GM21723 (cell line): Measurements from ENCODE around the gene CSF1R.

Source experiments
- ATAC-seq: cut with Tn5 transposase; IDR thresholded peaks from one replicate; pipeline ENCODE4 v1.9.1; 2021; ENCODE audit warnings: mild to moderate bottlenecking, moderate library complexity; ENCODE audit not compliant: unreplicated experiment

The CSF1R gene

DNA sequence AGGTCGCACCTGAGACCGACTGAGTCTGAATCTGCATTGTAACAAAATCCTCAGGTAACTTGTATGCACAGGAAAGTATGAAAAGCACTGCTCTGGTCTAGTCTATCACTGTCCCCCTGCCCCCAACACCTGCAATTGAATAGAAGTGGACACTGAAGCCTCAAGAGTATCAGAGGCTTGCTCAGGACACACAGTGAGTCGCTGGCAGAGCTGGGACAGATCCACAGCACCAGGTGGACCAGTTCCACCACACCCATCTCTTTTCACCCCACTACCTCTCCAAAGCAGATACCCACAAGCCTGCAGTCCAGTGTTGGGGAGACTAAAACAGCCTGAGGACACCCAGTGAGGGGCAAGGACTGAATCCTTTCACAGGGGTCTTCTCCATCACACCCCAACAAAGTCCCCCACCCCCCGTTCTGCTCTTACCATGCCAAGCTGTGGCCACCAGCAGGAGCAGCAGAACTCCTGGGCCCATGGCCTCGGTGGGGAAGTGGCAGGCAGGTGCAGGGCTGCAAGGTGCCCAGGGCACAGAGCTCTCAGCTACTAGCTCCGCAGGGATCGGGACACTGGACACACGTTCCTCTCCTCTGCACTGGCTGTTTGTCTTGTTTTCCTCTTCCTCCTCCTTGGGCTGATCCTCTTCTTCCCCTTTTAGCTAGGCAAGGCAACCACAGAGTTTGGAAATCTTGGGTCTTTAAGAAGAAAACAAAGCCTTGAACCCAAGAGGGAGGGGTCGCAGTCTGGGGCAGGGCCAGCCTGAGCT, at the start of gene CSF1R:
CSF1R (minus strand) TSS at position 605 of the 766 bp plus-strand sequence; CDS start at position 478, 127 bp downstream.
- no peak for ATAC-seq

DNA sequence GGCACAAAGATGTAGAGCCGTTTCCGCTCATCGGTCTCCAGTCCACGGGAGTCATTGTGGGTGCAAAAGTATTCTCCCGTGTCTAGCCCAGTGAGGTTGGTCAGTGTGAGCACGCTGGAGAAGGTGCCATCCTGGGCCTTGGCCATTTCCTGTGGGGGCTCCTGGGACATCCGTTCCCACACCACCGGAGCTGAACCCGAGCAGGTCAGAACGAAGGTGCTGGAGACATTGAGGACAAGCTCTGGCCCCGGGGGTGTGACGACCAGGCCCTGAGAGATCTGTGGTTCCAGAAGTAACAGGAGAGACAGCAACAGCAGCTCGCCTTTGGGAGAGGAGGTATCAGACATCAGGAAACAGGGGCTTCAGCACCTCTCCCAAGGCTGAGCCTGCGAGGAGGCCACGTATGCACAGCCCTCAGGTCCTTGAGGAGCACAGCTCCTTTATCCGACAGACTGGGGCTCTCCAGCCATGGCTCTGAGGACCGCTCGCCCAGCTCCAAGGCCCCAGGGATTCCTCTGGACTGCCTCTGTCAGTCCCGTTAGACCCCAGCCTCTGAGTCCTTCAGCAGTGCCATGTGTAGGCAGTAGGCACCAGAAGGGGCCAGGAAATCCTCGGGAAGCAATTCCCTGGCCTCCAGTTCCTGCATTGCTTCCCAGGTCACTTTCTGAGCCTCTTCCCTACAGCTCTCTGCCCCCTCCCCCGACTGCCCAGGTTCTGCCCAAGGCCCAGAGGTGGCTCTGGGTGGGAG, 49.4 kb upstream of the CSF1R start:
- no peak for ATAC-seq

DNA sequence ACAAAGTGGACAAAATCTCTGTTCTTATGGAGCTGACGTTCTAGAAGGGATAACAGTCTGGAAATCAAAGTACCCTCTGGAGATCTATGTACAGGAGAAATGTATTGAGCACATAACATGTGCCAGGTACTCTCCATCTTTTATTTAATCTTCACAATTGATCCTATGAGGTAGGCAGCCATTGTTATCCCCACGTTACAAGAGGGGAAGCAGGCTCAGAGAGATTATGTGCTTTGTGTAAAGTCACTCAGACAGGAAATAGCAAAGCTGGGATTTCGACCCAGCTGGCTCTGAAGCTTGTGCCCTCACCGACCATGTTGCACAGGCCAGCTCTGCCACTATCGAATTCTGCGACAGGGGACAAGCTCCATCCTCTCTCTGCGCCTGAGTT, 47.8 kb upstream of the CSF1R start:
- ATAC-seq: no peak

DNA sequence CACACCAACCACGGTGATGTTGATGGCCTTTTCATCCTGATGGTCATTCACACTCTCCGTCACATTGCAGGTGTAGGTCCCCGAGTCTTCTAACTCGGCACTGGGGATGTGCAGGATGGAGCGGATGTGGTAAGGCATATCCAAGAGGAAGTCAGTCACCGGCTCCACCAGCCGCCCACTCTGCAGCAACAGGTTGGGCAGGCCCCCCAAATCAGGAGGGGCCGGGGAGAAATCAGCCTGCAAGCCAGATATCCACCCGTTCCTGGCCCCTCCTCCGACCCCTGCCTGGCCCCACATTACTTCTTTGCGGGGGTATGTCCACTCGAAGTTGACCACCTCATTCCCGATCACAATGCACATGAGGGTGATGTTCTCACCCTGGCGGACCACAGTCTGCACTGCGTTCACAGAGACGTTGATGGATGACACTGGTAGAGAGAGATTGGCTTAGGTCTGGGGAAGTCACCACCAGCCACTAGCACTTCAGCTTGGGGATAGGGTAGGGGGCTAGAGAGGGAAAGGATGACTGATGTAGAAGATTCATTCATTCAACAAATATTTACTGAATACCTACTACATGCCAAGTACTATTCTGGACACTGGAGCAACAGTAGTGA, 47.3 kb upstream of the CSF1R start:
- ATAC-seq: no peak

DNA sequence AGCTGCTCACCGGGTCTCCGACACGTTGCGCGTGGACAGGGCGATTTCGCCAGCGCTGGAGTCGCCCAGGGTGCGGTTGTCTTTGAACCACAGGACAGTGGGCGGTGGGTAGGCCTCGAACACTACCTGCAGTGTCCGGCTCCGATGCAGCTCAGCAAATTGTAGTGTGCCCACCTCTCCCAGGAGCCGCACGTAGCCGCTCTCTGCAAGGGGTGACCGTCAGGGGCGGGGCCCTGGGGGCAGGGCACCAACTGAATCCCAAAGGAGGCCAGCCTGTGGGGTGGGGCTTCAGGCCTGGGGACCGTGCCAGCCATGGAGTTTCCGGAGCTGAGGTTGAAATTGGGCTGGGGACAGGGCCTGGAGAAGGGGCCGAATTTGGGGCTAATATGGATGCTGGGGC, 46.4 kb upstream of the CSF1R start:
- no peak for ATAC-seq

DNA sequence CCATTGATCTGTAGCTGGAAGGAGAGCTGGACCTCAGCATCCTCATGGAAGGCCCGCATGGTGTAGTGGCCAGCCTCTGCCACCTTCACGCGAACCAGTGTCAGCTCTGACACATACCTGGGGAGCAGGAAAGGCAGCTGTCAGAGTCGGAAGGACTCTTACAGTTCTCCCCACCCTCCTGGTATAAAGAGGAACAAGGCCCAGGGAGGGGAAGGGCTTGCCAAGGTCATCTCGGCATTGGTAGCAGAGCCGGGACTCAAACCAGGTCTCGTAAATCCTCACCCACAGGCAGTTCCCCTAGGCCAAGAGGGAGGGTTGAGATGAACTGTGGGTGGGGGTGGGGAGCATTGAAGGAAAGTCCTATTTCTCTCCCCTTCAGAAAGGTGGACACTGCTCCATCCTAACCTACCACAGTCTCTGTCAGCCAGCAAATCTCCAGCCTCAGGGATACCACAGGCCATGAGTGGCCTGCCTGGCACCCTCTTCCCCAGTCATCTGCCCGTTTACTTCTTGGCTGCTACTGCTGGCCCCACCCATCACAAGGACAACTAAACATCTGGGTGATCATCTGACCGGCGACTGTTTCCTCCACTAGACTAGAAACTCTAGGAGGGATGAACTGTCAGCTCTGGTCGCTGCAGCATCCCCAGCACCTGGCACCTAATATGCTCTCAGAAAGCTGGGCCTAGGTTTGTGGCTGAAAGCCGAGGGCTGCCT, 45.8 kb upstream of the CSF1R start:
- no peak for ATAC-seq

DNA sequence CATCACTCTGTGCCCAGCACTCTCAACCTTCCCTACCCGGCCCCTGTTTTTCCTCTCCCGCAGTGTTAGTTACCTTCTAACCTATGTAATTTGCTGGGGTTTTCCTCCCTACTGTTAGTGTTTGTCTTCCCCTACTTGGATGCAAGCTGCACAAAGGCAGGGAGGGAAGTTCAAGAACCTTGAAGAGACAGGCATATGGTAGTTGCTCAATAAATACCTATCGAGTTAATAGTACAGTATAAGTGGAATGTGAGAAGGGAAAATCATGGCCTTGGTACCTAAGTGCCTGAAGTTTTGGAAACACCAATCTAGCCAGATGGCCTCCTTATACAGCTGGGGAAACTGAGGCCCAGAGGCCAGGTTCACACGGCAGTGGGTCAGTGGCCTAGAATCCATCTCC, 45.1 kb upstream of the CSF1R start:
- no peak for ATAC-seq

DNA sequence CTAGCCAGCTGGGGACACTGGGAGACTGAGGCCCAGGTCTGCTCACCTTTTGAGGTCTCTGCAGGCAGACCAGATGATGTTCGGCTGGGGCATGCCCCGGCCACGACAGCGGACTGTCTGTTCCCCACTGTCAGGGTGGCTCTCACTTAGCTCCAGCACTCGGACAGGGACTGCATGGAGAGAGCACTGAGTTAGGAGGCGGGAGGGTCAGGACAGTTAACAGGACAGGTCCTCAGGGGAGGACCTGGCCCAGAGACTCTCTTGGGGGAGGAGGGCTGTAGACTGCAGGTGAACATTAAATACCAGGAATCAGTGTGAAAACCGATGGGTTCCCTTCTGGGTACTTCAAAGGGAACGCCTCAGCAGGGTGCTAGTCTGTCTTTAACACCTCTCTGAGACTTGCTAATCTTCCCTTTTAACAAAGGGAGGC, 44.2 kb upstream of the CSF1R start:
- no peak for ATAC-seq

DNA sequence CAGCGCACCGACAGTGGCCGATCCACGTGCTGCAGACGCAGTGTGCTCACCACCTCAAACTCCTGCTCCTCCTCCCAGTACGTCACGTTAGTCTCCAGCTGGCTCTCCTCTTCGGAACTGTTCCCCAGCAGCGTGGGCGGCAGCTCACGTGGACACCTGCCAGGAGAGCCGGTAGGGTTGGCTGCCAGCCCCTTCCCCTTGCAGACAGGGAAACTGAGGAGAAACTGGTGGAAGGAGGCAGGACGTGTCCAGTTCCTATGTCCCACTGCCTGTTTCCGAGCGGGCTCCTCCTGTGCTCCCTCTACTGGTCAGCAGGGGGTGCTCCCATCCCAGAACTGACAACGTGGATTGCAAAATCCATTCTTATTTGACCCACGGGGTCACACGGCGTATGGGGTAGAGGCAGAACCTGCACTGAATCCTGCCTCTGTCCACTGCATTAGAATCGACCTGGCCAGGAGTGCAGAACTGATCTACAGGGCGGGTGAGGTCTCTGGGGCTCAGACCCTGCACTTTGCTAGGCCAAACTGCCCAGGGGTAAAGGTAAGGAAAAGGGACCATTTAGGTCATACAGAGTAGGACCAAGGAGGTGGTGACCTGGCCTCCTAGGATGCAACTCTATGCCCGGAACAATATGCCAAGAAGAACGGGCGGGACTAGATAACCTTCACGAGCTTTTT, 43.6 kb upstream of the CSF1R start:
- ATAC-seq: peak; percentile 72

DNA sequence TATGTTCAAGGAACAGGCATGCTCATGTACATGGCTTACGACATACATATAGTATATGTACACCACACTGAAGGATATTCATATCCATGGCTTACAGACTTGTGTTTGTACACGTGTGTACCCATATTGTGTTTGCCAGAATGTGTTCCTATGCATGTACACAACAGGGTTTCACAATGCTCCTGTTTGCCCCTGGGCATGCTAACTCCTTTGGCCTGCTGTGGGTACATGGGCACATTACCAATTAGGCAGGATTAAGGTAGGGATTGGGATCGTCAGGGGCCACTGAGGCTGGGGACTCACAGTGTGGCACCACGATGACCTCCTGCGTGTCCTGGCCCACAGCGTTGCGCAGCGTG, 43.1 kb upstream of the CSF1R start:
- ATAC-seq: no peak

DNA sequence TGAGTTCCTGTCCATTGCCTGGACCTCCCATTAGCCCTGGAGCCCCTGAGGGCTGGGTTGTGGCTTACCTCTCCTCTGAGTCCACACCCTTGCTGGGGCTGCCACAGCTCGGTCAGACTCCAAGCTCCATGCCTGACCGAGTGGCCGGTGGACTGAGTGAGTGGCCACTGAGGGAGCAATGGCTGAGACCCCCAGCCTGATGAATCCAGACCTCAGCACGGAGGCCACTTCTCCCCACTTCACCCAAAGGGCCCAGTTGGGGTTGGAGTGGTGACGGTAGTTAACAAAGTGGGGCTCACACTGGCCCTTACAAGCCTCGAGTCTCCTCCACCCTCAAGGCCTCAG, 40.5 kb upstream of the CSF1R start:
- no peak for ATAC-seq

DNA sequence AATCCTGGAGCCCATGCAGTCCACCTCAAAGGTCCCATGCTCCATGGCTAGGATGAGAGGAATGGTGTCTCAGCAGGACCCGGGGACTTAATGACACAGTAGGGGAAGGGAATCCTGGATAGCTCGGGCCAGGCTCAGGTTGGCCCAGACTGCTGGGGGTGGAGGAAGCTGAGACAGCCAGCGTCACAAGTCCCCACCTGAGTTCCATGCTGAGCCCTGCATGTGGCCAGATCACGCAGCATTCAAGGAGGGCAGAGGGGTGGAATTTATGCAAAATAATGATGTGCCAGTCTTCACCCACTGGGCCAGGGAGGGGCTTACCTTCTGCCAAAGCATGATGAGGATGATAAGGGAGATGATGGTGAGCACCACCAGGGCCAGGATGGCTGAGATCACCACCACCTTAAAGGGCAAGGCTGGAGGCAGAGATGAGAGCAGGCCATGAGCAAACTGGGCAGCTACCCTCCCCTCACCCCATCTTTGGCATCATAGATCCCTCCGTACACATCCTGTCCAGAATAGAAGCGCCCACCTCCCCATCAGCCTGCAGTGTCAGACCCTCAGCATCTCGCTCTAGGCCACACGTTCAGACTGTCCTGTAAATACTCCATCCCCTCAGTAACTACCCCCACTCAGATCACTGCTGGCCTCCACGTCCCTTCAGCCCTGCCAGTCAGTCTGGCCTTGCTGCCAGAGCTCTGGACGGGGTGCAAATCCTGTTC, 40.0 kb upstream of the CSF1R start:
- no peak for ATAC-seq

DNA sequence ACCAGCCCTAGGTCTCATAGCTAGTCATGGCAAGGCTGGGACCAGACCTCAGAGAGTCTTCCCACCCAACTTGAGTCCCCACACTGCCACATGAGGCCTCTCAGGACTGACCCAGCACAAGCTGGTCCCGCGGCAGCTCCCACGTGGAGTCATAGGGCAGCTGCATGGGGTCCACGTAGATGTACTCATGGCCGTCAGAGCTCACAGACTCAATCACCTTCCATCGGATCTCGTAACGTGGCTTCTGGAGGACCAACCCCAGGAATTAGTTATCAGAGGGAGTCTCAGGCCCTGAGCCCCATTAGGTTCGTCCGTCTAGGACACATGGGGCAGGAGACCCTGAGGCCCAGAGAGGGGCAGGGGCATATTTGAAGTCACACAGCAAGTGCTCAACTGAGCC, 39.0 kb upstream of the CSF1R start:
- ATAC-seq: no peak

DNA sequence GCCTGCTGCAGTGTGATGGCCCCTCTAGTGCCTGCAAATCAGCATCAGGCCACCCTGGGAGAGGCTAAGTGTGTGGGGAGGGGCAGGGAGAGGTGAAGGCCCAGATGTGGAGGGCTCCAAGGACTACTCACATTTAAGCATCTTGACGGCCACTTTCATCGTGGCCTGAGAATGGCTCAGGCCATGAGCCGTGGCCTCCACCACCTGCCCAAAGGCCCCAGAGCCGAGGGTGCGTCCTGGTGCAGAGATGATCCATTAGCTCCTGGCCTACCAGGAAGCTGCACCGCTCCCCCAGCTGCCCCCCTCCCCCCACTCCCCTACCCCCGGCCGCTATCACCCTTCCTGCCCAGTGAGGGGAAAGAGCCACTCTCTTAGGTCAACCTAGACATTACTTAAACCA, 38.2 kb upstream of the CSF1R start:
- no peak for ATAC-seq

DNA sequence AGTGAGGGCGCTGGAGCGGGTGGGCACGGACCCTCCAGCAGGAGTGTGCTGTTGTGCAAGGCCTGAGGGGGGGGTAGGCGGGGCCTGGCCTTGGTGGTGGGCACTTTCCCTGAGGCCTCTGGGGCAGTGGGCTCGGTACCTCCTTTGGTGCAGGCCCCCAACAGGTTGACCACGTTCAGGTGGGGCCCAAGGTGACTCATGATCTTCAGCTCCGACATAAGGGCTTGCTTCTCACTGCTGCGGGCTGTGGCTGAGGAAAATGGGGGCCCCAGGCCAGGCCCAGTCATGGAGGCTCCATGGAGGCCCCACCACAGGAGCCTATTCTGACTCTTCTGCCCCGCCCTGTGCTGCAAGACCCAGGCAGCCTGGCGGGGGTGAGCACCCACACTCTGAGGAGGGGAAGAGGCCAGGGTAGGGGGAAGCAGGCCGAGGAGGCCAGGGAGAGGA, 37.8 kb upstream of the CSF1R start:
- no peak for ATAC-seq

DNA sequence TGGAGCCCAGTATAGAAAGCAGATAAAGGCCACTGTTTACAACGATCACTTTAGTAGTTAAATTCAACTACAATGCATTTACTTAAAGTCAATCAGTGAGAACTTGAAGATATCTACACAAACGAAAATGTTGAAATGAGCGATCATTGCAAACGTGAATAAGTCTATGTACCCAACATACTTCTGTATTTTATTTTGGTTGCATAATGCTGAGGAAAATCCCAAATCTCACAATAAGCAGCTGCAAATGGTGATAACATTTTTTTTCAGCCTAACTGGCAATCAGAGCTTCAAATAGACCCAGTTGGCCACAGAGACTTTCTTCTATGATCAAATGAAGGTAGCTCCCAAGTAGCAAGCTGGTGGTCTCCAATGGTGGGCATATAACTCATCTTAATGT, 37.2 kb upstream of the CSF1R start:
- no peak for ATAC-seq

DNA sequence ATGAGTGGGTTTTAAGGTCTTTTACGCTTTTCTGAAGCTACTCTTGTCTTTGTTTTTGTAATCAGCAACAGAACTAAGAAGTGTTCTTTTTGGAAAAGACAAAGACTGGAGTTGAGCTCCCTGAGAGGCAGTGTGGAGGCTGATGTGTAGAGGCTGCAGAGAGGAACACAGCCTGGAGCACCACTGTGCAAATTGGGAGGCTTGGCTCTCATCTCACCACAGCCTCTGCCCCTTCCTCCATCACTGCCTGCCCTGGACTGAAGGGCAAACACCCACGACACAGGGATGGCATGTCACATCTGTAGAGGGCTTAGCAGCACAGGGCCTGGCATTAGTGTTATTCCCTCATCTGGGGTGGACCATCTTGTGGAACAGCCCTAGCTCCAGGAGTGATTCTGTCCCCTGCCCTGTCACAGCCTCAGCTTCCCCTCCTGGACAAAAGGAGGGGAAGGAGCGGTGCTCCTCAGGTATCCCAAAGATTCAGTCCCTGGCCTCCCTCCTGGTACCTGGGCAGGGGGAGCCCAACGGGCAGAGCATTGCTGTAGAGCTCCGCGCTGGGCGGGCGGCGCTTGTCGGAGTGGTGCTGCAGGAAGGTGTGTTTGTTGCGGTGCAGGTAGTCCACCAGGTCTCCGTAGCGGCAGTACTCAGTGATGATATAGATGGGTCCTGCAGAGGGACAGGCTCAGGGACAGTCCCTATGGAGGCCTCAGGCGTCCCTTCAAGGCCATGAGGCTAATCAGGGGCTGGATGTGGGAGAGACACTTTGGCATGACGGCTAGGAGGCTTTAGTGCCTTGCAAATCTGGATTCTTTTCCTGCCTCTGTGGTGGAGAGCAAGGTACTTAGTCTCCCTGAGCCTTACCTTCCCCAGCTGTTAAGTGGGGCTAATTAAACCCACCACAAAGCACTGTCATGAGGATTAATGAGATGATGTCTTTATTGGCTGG, 36.5 kb upstream of the CSF1R start:
- no peak for ATAC-seq

DNA sequence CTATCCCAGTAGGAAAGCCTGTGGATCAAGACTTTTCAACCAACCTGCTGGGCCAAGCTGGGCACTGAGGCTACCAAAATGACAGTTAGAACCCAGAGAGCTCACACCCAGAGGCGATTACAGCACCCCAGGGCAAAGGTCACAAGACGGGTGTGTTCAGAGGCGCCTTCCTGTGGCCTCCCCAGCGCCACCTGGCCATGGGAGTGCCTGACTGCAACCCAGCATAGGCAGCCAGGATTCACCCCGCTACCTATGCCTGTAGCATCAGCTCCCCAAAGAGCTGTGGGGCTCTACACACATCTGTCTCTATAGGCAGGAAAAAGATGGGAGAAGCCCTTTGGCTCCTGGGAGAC, 35.8 kb upstream of the CSF1R start:
- ATAC-seq: peak; percentile 85

DNA sequence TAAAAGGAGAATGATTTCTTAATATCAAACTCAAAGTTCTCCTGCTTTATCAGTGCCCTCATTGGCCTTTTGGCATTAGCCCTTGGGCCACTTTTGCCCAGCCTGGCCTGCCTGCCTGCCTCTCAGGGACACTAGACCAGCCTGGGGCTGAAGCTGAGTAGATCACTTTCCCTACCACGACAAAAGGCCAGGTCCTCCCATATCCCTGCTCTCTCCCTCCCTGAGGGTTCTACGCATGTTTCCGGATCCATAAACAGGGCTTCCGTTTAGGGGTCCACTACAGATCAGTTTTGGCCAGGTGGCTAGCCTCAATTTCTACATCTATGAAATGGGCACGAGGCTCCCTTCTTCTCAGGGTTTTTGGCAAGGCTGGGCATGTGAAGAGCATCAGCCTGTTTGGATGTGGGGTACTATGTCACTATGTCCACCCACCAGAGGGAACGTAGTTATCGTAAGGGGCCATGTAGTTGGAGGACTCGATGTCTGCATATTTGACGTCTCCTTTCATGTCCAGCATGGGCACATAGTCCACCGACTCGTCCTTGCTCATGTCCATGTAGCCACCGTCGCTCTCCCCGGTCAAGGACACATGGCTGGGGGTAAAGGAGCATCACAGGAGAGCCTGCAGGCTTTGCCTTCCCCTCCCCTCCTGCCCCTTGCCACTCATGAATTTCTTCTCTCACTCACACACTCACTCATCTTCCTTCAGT, 35.2 kb upstream of the CSF1R start:
- ATAC-seq: no peak
